HG02938 (cell line): ENCODE measurements around the gene IFITM10.

ENCODE experiments used
- ATAC-seq: cut with Tn5 transposase; IDR thresholded peaks from one replicate; pipeline ENCODE4 v1.9.1; 2021; ENCODE audit warnings: mild to moderate bottlenecking, moderate library complexity; ENCODE audit not compliant: unreplicated experiment

IFITM10 gene

GRCh38 chr11:1742371-1742770 is 8.0 kb downstream of the IFITM10 start:
- ATAC-seq: no peak

DNA sequence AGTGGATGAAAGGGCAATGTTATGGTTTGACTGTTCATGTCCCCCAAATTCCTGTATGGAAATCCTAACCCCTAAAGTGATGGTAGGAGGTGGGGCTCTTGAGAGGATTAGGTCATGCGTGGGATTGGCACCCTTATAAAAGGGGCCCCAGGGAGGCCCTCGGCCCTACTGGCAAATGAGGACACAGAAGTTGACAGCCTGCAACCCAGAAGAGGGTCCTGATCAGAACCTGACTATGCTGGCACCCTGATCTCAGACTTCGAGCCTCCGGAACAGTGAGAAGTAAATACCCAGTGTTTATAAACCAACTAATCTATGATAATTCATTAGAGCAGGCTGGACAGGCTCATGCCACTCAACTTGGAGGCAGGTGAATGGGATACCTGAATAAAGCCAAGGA is 8.7 kb downstream of the IFITM10 start:
- no peak for ATAC-seq

- ATAC-seq: no peak
Observed at GRCh38 chr11:1740786-1741530, 9.4 kb downstream of the IFITM10 start.

- ATAC-seq: no peak
Observed at GRCh38 chr11:1739576-1739975, 10.8 kb downstream of the IFITM10 start.

DNA sequence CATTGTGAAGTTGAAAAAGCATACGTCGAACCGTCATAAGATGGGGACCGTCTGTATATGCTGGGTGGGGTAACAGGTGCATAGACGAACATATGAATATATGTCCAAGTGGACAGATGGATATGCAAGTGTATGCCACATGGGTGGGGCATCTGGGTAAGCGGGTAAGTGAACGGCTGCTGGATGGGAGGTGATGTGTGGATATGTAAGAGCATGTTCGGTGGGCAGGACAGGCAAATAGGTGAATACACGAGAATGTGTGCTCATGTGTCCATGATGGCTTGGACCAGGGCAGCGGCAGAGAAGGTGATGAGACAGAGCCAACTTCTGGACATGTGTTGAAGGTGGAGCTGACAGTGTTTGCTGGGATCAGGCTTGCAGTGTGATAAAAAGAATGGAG is 12.0 kb downstream of the IFITM10 start:
- no peak for ATAC-seq

DNA sequence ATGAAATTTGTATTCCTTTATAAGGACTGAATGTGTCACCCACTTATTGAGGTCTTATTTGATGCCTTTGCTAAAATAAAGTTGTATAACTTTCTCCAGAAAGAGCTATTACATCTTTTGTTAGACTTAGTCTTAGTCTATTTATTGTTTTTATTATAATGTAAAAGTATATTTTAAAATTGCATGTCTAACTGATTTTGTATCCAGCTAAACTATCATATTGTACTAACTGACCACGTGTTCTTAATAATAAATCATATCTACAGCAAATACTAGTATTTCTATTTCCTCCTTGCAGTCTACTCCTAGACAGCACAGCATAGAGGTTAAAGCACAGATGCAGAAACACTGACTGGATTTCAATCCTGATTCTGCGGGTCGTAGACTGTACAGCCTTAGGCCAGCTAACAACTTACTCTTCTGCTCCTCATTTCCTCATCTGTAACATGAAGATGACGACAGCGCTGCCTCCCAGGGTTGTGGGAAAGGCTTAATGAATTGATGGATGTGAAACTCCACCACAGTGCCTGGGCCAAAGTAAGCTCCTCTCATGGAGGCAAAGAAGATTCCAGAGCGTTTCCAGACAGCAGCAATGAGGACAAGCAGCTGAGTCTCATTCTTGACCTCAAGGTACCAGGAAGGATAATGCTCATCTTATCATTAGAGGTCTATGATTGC is 13.2 kb downstream of the IFITM10 start:
- ATAC-seq: no peak

GRCh38 chr11:1736447-1736992 is 13.9 kb downstream of the IFITM10 start:
- ATAC-seq: no peak

DNA sequence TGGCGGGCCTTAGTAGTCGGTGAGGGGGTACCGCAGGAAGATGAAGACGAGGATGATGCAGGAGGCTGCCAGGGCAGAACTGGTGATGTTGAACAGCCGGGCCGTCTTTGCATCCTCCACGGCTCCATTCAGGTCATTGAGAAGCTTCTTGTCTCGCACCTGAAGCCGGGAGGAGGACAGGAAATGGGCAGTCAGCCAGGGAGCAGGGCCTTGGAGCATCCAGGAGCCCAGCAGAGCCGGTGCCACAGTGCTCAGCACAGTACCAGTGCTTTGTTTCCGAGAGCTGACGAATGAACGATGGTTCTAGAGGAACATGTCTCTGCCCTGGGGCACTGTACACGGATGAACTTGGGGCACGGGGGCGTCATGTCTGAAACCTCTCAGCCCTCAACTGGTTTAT is 15.1 kb downstream of the IFITM10 start:
- ATAC-seq: no peak

- no peak for ATAC-seq
Observed at GRCh38 chr11:1734641-1735081, 15.7 kb downstream of the IFITM10 start.

GRCh38 chr11:1733716-1734640 is 16.4 kb downstream of the IFITM10 start:
- ATAC-seq: no peak

DNA sequence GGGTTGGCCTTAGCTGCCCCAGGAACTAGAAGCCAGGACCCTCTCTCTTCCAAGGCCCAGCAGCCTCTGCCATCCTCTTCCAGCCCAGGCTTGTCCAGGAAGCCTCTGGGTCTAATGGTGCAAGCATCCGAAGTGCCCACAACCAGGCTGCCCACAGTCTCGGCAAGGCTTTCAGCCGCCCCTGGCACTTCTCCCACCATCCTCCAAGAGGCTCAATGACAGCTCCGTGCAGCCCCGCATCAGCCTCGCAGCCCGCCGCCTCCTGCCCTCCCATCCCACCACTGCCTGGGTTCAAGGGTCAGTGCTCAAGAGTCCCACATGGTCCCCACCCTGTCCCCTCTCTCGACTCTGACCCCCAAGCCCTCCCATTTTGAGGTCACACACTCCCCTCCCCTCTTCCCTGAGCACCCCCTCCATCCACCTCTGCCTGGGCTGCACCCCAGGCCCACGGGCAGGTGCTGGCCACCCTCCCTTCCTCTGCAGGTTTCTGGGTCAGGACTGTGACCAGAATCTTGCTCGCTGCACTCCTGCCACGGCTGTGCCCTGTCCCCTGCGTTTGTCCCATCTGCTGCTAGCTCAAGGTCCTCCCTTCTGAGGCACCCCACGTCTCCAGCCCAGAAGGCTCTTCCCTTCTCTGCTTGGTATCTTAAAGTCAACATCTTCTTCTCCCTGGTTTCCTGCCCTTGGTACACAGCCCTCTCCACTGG is 17.2 kb downstream of the IFITM10 start:
- no peak for ATAC-seq

GRCh38 chr11:1732418-1733008 is 17.9 kb downstream of the IFITM10 start:
- no peak for ATAC-seq

- no peak for ATAC-seq
Observed at GRCh38 chr11:1731451-1732059, 18.8 kb downstream of the IFITM10 start.

GRCh38 chr11:1730059-1730629 is 20.3 kb downstream of the IFITM10 start:
- no peak for ATAC-seq

GRCh38 chr11:1729692-1730011 is 20.7 kb downstream of the IFITM10 start:
- no peak for ATAC-seq

- no peak for ATAC-seq
Observed at GRCh38 chr11:1728931-1729691, 21.3 kb downstream of the IFITM10 start.

- ATAC-seq: no peak
Observed at GRCh38 chr11:1728301-1728700, 22.1 kb downstream of the IFITM10 start.

DNA sequence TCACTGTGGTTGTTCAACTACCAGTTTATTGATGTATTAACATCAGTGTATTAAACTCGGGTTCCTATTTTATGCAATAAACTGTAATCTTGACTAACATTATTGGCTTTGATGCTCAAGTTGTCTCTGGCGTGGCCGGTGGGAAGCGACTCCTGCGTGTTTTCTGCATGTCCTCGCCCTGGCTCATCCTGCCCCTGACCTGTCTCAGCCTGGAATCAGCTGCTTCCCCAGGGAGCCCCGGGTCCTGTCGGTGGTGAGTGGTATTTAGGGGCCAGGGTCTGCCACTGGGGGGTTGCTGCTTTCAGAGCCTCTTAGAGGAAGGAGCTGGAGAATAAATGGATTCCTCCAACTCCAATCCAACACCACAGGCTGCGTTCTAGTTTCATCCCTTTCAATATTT is 22.5 kb downstream of the IFITM10 start:
- ATAC-seq: no peak
